DMS53 treated with DMSO at 0.1 percent for 48 hours (cell line): ENCODE results near the gene VSTM1.
"Not testable (repeated sequence)": the region's sequence is repeated elsewhere in the genome, so short reads cannot be mapped to it uniquely, and the experiment has no call there.

ENCODE experiments used
- DNase-seq: peaks from one replicate; lab custom pipeline; 2025; ENCODE audit not compliant: unreplicated experiment; lab: John Stamatoyannopoulos, UW

VSTM1 gene

DNA sequence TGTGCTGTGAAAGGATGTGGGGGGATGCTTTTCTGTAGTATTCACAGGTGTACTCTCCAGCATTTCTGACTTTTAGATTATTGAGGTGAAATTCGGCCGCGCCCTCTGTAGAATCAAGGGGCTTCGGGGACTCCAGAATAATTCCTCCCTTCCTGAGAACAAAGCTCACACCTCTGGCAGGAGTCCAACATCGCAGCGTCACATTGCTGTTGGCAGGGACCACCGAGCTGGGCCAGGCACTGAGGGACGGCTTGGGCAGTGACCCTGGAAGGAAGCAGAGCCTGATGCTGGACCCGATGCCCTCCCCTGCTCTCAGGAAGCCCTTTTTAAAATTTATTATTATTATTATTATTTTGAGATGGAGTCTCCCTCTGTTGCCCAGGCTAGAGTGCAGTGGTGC, 11.2 kb upstream of the VSTM1 start:
- DNase-seq = no peak

DNA sequence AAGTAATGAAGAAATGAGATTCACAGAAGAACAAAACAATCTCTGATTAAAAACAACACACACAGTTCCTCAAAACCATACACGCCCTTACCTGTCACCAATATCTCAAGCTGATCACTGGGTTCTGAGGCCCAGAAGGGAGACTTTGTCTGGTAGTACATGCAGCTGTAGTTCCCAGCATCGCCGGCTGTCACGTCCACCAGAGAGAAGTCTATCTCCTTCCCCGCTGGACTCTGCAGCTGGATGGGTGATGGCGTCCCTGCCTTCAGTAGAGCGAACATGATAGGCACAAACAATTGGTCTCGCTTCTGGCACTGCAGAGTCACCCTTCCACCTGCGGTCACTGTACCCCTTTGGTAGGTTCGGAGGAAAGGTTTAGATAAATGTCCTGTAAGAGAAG, 10.1 kb upstream of the VSTM1 start:
- no peak for DNase-seq

DNA sequence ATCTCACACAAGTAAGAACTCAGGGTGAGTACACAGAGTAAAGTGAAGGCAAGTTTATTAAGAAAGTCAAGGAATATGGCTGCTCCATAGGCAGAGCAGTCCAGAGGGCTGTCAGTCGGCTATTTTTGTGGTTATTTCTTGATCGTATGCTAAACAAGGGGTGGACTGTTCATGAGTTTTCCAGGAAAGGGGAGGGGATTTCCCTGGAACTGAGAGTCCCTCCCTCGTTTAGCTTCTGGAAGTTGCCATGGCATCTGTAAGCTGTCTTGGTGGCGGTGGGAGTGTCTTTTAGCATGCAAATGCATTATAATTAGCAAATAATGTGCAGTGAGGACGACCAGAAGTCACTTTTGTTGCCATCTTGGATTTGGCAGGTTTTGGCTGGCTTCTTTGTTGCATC, 5.8 kb upstream of the VSTM1 start:
- no peak for DNase-seq

DNA sequence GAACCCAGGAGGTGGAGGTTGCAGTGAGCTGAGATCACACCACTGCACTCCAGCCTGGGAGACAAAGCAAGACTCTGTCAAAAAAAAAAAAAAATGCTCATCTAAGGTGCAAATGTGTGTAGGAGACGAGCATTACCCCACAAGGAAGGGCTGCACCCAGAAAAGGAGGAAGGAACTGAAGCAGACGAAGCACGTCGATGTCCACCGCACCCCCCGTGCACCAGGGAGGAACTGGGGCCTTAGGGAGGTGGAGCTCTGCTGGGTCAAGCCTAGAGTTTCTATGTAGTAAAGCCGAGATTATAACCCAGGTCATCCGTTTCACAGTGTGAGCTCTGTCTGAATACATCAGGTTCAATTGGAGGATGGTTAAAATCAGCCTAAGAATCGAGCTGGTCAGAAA, 1.1 kb downstream of the VSTM1 start:
- no peak for DNase-seq

DNA sequence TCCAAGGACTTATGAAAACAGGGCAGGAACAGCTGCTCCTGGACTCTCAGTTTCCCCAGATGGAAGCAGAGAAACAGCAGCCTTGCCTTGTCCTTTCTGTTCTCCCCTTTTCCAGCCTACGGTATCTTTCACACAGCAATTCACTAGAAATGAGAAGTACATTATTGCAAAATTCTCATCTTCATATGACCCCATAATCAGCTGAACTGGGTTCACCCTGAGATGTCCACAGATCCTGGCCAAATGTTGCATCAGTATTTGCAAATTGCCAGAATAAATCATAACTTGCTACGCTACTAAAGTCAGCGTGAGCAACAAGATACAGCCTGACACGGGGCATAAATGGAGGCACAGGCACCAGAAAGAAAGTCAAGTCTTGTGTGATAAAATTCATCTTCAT, 16.1 kb downstream of the VSTM1 start:
- DNase-seq = no peak

DNA sequence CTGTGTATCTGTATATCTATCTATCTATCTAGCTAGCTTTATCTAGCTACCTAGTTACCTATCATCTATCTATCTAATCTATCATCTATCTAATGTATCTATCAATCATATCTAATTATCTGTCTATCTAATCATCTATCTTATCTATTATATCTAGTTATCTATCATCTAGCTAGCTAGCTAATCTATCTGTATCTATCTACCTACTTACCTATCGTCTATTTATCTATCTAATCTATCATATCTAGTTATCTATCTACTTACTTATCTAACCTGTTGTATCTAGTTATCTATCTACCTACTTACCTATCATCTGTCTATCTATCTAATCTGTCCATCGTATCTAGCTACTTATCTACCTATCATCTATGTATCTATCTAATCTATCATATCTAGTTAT, 17.9 kb downstream of the VSTM1 start:
- DNase-seq = no peak

DNA sequence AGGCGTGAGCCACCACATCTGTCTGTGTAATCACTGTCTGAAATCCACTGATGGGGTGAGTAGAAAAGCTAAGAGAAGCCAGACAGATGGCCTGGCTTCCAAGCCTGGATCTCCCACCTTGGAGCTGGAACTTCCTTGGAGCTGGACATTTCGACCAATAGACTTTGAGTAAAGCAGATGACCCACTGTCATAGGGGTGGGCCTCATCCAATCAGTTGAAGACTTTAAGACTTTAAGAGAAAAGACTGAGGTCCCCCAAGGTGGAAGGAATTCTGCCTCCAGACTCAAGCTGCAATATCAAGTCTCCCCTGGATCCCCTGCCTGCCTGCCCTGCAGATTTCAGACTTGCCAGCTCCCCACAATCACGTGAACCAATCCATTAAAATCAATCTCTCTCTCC, 20.7 kb downstream of the VSTM1 start:
- no peak for DNase-seq

DNA sequence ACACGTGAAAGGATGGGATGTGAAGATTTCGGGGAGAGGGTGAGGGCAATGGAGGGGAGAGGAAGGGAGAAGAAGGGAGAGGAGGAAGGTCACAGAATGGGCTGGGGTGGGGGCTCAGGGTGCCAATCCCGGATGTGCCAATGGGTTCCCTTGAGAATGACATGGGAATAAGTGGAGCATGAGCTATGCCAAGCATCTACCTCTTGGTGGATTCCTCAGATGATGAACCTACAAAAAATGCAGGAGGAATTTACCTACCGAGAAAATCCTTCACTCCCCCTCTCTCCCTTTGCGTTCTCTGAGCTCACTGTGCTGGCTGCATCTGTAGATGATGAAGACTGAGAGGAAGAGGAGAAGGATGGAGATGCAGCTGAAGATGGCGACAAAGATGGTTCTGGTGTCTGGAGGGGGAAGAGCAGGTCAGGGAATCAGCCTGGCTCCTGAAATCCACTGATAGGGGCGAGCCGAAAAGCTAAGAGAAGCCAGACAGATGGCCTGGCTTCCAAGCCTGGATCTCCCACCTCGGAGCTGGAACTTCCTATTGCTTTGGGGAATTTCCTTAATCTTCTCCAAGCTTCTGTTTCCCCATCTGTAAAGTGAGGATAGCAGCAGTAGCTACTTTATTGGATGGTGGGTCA, 21.6 kb downstream of the VSTM1 start:
- no peak for DNase-seq

DNA sequence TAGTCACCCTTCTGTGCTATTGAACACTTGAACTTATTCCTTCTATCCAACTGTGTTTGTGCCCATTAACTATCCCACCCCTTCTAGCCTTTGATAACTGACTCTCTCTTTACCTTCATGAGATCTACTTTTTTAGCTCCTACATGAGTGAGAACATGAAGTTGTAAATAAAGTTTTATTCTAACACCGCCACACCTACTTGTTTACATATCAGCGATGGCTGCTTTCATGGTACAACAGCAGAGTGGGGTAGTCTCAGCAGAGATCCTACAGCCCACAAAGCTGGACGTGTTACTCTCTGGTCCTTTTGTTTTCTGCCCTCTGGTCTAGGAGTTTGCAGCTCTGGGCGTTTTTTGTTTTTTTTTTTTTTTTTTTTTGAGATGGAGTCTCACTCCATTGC, 23.7 kb downstream of the VSTM1 start:
- DNase-seq = no peak

DNA sequence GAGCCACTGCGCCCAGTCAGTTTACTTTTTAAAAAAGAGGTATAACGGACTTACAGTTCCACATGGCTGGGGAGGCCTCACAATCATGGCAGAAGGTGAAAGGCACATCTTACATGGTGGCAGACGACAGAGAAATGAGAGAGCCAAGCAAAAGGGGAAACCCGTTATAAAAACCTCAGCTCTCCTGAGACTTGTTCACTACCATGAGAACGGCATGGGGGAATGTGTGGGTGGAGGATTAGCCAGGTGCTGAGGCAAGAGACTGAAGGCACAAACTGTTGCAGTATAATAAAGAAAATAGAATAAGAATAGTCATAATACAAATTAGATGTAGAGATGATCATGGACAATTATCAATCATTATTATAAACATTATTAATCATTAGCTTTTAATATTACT, 27.2 kb downstream of the VSTM1 start:
- DNase-seq = not testable (repeated sequence)

DNA sequence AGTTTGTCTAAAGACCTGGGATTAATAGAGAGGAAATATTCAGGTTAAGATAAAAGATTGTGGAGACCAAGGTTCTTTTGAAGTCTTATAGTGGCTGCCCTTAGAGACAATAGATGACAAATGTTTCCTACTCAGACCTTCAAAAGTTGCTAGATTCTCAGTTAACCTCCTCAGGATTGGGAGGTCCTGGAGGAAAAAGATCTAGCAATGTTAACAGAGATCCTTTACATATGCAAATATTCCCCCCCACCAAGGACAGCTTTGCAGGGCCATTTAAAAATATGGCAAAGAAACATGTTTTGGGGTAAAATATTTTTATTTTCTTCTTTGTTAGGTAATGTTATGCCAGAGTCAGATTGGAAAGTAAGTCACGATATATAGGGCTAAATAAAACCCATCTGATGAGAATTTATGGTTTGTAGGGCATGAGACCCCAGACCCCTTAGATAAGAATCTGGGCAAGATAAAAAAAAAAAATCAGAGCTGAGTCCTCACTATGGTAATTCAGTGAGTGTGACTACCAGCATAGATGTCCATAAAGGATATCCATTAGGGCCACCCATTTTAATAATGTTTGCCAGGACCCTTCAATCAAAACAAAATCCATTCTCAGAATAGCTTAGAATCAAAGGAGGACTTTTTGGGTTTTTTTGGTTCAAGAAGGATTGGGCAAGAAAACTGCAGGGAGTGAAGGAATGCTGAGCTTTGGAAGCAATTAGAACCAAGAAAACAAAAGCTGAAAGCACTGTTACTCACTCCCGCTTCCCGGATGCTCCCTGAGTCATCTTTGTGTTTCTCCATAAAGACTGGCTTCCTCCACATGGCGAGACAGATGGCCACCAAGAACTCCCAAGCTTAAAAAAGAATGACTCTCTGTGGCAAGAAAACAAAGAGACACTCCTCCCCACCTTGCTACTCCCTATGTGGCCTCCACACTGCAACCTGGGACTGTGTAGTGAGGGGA, 28.2 kb downstream of the VSTM1 start:
- no peak for DNase-seq

DNA sequence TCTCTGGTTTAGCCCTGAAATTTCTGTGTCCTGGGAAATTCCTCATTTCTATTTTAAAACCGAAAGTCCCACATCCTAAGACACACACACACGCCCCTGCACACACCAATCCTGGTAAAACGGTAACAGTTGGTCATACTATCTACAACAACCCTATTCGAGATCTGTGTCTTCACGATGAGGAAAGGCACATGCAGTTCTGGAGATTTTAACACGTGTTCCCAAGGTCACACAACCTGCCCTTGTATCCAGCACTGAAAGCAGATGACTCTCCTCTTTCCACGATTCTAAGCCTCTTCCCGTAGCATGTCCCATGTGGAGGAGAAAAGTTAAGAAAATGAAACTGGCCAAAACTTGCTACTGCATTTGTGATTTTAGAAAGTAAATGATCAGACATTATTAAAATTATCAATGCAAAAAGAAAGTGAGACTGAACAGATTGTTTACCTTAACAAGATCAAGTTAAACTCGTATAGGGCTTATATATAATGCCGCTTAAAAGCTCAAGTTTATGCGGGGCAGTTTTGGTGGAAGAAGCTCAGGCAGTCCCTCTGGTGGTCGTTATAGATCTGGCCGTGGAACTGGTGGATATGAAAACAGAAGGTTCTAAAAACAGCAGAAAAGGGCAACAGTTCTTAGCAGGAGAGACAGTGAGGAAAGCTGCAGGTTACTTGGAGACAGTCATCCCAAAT, 32.7 kb downstream of the VSTM1 start:
- no peak for DNase-seq

DNA sequence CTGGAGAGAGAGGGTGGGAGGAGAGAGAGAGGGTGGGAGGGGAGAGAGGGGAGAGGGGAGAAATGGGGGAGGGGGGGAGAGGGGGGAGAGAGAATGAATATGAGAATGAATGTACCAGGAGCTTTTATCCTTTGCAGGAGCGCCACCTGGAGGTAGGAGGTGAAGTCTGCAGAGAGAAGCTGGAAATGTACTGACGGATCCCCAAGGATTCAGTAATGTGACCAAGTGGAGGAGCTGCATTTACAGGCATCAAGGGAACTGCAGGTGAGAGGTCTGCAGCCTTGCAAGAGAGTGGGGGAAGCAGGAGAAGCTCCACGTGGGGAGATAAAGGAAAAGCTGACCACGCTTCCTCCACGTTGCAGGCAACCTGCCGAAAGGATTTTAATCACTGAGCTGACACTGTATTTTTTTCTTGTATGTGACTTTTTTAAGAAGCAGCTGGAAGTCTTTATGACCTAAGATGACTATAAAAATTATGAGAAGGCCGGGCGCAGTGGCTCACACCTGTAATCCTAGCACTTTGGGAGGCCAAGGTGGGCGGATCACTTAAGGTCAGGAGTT, 33.7 kb downstream of the VSTM1 start:
- no peak for DNase-seq

DNA sequence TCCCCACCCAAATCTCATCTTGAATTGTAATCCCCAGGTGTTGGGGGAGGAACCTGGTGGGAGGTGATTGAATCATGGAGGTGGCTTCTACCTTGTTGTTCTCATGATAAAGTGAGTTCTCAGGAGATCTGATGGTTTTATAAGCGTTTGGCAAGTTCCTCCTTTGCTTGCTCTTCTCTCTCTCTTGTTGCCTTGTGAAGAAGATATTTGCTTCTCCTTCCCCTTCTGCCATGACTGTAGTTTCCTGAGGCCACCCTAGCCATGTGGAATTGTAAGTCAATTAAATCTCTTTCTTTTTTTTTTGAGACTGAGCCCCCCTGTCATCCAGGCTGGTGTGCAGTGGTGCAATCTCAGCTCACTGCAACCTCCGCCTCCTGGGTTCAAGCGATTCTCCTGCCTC, 34.4 kb downstream of the VSTM1 start:
- no peak for DNase-seq

DNA sequence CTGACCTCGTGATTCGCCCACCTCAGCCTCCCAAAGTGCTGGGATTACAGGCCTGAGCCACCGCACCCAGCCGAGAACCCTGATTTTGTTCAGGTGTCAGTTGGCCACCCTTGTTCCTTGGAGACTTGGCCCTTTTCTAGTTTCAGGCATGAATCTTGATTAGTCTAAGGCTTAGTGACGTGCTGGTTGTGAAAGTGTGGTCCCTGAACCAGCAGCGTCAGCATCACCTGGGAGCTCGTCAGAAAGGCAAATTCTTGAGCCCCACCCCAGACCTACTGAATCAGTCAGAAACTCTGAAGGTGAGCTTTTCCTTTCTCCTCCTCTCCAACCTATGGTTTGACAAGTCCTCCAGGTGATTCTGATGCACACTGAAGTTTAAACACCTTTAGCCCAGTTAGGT, 37.0 kb downstream of the VSTM1 start:
- no peak for DNase-seq

DNA sequence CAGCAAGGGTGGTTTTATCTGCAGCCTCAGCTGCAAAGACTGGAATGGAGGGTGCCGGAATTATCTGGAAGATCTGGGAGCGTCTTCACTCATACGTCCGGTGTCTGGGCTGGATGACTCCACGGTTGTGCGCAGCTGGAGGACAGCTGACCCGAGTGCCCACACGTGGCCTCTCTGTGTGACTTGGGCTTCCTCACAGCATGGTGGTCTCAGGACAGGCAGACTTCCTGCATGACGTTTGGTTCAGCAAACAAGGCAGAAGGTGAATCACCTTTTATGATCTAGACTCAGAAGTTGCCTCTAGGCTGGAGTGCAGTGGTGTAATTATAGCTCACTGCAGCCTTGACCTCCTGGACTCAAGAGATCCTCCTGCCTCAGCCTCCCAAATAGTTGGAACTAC, 39.0 kb downstream of the VSTM1 start:
- no peak for DNase-seq

DNA sequence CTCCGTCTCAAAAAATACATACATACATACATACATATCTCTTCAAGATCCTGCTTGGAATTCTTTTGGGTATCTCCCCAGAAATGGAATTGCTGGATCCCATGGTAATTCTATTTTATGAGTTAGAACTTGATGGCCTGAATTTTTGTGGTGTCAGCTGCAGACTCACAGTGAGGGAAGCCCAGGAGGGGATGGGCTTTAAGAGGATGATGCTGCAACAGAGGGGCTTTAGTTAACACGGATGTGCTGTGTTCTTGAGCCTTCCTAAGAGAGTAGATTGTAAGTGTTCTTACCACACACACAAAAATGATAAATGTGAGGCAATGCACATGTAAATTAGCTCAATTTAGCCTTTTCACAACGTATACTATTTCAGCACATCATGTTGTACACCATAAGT, 40.5 kb downstream of the VSTM1 start:
- DNase-seq = no peak

DNA sequence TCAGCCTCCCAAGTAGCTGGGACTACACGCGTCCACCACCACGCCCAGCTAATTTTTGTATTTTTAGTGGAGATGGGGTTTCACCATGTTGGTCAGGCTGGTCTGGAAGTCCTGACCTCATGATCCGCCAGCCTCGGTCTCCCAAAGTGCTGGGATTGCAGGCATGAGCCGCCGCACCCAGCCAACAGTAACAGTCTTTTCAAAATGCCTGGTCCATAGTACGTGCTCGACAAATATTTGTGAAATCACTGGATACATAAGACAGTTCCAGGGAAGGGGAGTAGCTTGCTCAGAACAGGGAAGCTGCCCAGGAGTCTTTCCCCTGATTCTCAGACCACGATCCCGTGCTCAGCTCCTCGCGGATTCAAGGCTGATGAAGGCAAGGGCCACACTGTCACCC, 41.8 kb downstream of the VSTM1 start:
- no peak for DNase-seq

DNA sequence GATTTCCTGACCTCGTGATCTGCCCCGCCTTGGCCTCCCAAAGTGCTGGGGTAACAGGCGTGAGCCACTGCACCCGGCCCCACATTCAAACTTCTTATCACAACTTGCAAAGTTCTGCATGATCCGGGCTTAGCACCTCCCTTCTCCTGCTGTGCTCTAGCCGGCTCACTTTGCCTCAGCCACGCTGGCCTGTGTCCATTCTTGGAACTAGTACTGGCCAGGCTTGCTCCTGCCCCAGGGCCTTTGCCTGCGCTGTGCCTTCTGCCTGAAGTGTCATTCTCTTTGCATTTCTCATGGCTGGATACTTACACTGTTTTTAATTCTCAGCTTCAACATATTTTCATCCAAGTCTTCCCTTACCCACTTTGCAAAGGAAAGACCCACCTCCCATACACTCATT, 42.3 kb downstream of the VSTM1 start:
- DNase-seq = no peak

DNA sequence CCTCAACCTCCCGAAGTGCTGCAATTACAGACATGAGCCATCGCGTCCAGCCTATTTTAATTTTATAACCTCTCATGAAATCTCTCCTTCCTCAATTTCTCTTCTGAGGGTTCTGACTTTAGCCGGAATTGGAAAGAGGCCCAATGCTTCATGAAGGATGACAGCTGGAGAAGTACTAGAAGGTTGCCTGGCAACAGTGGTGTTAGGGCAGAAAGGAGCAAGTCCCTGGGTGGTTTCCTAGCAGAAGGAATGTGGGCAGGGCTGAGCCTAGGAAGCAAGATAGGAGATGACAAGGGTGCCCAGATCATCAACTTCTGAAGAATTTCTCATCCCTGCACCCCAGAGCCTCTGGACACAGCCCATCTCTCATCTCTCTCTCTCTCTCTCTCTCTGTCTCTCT, 46.4 kb downstream of the VSTM1 start:
- DNase-seq = no peak

DNA sequence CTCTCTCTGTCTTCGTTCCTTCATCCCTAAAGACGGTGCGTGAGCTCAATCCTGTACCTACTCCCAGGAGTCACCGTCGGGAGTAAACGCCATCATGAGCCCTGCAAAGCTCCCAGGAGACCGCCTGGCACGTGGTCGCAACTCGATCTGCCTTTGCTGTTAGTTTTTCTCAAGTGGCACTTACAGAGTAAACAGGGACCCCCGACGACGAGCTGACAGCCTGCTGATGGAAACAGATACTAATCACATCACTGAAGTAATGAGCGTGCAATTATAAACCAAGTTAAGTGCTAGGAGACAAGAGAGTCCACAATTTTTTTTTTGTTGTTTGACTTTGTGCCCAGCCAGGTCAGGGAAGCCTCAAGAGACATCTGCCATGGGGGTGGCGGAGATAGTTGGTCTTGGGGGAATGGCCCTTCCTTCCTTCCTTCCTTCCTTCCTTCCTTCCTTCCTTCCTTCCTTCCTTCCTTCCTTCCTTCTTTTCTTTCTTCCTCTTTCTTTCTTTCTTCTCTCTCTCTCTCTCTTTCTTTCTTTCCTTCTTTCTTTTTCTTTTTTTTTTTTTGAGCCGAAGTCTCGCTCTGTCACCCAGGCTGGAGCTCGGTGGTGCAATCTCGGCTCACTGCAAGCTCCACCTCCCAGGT, 48.7 kb downstream of the VSTM1 start:
- DNase-seq = no peak
